ENCODE data around the gene CDYL2. TPM values are rescaled to one million over a fixed set of nuclear protein-coding genes. Genes with fewer than 3 reads are reported as not detected.

CDYL2 gene
- total RNA-seq, 1 donor from 2014 or later = 2.9 TPM

GRCh38 chr16:80807906-80808305, 3.5 kb upstream of the CDYL2 start:
- Histone ChIP-seq H3K9me3 (no peaks in the 10 kb centered on the region), H3K27me3 (no peaks in the 10 kb centered on the region), H3K4me3 (no peak overlapping the region), H3K4me1 (no peaks in the 10 kb centered on the region), H3K27ac (no peak overlapping the region), H3K36me3 (no peaks in the 10 kb centered on the region)
- TF ChIP-seq POLR2AphosphoS5 (IDR thresholded peaks at IDR 0.05; ENCODE audit: insufficient read depth in 1 of 2, low read depth in 1 of 2) = no peak
- TF ChIP-seq POLR2A (IDR thresholded peaks at IDR 0.05) = no peak
- no peak for TF ChIP-seq CTCF (IDR thresholded peaks at IDR 0.05)
- DNase-seq (ENCODE audit: extremely low spot score in 2 of 2) = no peak
- intact Hi-C loops (cut with DNase I) = no loop called here

DNA sequence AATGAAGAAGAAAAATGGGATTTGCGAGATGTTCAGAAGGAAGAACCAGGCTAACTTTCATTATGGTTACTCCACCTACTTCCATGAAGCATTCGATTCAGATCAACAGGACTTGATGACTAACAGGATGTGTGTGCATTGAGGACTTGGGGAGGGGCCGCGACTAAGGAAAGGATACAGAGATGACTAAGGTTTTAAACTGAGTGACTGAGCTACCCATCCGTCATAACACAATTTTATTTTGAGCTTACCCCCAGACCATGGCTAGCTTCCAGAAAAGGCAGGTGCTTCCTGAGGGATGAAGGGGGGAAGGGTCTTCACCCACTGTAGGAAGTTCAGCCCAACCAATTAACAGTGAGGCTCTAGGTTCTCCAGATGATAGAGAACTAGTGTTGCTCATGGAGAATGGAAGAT, 2.5 kb upstream of the CDYL2 start:
- Histone ChIP-seq H3K27ac (no peak overlapping the region), H3K9me3 (no peaks in the 10 kb centered on the region), H3K4me3 (no peak overlapping the region), H3K36me3 (no peaks in the 10 kb centered on the region), H3K4me1 (no peaks in the 10 kb centered on the region), H3K27me3 (no peaks in the 10 kb centered on the region)
- DNase-seq (ENCODE audit: extremely low spot score in 2 of 2) = no peak
- intact Hi-C loops (cut with DNase I) = no loop called here
- TF ChIP-seq POLR2A (IDR thresholded peaks at IDR 0.05) = no peak
- TF ChIP-seq POLR2AphosphoS5 (IDR thresholded peaks at IDR 0.05; ENCODE audit: insufficient read depth in 1 of 2, low read depth in 1 of 2) = no peak
- no peak for TF ChIP-seq CTCF (IDR thresholded peaks at IDR 0.05)

GRCh38 chr16:80806289-80806688, 1.9 kb upstream of the CDYL2 start:
- Histone ChIP-seq H3K36me3 (no peaks in the 10 kb centered on the region), H3K4me1 (no peaks in the 10 kb centered on the region), H3K9me3 (no peaks in the 10 kb centered on the region), H3K4me3 (no peak overlapping the region), H3K27ac (no peak overlapping the region), H3K27me3 (no peaks in the 10 kb centered on the region)
- no peak for TF ChIP-seq CTCF (IDR thresholded peaks at IDR 0.05)
- no peak for TF ChIP-seq POLR2A (IDR thresholded peaks at IDR 0.05)
- no peak for TF ChIP-seq POLR2AphosphoS5 (IDR thresholded peaks at IDR 0.05; ENCODE audit: insufficient read depth in 1 of 2, low read depth in 1 of 2)
- DNase-seq (ENCODE audit: extremely low spot score in 2 of 2) = no peak
- intact Hi-C loops (cut with DNase I) = no loop called here

- no peaks in the 10 kb centered on the region for H3K36me3 ChIP-seq
- no peak for TF ChIP-seq POLR2A (IDR thresholded peaks at IDR 0.05)
- TF ChIP-seq CTCF (IDR thresholded peaks at IDR 0.05) = no peak
- no peak for TF ChIP-seq POLR2AphosphoS5 (IDR thresholded peaks at IDR 0.05; ENCODE audit: insufficient read depth in 1 of 2, low read depth in 1 of 2)
- no peak for DNase-seq (ENCODE audit: extremely low spot score in 2 of 2)
- H3K9me3 ChIP-seq = no peaks in the 10 kb centered on the region
- H3K27ac ChIP-seq = no peak overlapping the region
- peak overlapping the region; percentile 49 to 65 for H3K4me3 ChIP-seq
- intact Hi-C loops (cut with DNase I) = no loop called here
- no peaks in the 10 kb centered on the region for H3K4me1 ChIP-seq
- no peaks in the 10 kb centered on the region for H3K27me3 ChIP-seq
Measured at GRCh38 chr16:80804056-80804525, 307 bp downstream of the CDYL2 start.

DNA sequence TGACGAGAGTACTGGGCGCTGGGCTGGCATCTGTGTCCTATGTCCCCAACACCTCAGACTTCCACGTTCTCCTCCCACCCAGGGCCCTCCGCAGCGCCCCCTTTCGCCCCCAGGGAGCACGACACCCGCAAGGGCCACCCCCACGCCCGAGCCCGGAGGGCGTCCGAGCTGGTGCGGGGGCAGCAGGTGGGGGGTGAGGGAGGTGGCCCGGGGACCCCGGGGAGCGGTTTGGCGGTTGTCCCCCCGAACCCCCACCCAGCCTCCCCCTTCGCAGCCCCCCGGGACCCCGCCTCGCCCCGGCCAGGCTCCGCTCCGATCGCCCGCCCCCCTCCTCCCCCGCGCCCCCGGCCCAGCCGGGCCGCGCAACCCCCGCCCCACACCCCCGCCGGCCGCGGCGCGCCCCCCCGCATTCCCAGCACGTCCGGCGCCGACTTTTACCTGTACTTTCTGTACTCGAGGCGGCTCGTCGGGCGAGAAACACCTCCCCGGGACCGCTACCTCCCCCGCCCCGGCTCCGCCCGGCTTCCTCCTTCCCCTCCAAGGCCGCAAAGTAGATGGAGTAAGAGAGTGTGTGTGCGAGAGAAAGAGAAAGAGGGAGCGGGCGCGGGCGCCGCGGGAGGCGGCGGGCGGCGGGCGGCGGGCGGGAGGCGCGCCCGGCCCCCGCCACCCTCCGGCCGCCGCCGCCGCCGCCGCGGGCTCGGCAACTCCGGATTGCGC, 901 bp downstream of the CDYL2 start:
- H3K27ac ChIP-seq = no peak overlapping the region
- peak overlapping the region; percentile 49 to 65 for H3K4me3 ChIP-seq
- no peaks in the 10 kb centered on the region for H3K27me3 ChIP-seq
- no peaks in the 10 kb centered on the region for H3K9me3 ChIP-seq
- no peaks in the 10 kb centered on the region for H3K4me1 ChIP-seq
- no peak for TF ChIP-seq POLR2A (IDR thresholded peaks at IDR 0.05)
- no peak for TF ChIP-seq POLR2AphosphoS5 (IDR thresholded peaks at IDR 0.05; ENCODE audit: insufficient read depth in 1 of 2, low read depth in 1 of 2)
- no peak for TF ChIP-seq CTCF (IDR thresholded peaks at IDR 0.05)
- intact Hi-C loops (cut with DNase I) = no loop called here
- DNase-seq (ENCODE audit: extremely low spot score in 2 of 2) = no peak
- H3K36me3 ChIP-seq = no peaks in the 10 kb centered on the region
